DMS114 treated with DMSO at 0.1 percent for 48 hours (cell line): ENCODE results near the gene PIKFYVE.
"Not testable (repeated sequence)": the region's sequence is repeated elsewhere in the genome, so short reads cannot be mapped to it uniquely, and the experiment has no call there.

Source experiments
- DNase-seq: peaks from one replicate; lab custom pipeline; 2025; ENCODE audit not compliant: unreplicated experiment; lab: John Stamatoyannopoulos, UW

PIKFYVE gene

DNA sequence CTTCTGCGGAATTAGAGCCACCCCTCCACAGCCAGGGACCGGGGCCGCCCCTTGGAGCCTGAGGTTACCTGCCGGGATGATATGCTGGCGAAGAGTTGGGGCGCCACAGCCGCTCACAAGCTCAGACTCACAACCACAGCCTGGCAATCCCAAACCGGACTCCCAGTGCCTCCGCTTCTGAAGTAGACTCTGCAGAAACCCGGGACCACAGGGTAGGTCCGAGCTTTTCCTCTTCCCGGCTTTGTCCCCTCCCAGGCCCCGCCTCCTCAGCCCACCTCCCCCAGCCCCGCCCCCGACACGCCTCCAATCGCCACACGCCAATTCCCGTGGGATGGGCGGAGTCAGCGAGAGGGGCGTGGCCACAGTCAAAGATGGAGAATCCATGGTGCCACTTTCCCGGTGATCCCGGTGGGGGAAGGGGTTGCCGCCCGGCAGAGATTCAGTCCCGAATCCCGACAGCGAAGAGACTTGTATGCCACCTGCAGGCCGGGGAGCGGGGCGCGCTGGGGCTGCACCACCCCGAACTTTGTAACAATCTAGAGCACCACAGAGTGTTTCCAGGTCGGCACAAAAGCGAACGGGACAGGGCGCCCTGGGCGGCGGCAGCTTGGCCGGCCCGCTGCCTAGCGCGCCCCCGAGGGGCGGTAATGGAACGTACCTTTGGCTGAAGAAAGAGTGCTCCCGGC, 11.0 kb upstream of the PIKFYVE start, which contains the start of gene IDH1:
Gene IDH1, minus strand, starts transcription at position 201 of the 686 bp plus-strand sequence. CDS start 3,520 bp downstream, outside the sequence.
- DNase-seq = peak; percentile 79

- DNase-seq = no peak
Observed at GRCh38 chr2:208255557-208256106, 10.4 kb upstream of the PIKFYVE start.

DNA sequence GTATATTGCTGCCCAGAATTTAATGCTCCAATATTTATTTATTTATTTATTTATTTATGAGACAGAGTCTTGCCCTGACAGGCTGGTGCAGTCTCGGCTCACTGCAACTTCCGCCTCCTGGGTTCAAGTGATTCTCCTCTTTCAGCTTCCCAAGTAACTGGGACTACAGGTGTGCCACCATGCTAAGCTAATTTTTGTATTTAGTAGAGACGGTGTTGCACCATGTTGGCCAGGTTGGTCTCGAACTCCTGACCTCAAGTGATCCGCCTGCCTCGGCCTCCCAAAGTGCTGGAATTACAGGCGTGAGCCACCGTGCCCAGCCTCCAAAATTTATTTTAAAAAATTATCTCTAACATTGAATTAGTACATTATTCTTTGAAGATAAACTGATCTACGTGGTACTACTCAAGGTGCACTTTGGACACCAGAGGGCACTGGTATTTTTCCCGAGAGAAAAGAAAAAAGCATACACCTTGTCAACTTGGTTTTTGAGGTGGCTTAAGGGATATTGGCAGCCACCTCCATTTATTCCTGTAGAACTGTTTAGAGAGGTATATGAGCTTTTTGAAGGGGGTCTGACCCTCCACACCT, 9.8 kb upstream of the PIKFYVE start:
- DNase-seq = no peak

DNA sequence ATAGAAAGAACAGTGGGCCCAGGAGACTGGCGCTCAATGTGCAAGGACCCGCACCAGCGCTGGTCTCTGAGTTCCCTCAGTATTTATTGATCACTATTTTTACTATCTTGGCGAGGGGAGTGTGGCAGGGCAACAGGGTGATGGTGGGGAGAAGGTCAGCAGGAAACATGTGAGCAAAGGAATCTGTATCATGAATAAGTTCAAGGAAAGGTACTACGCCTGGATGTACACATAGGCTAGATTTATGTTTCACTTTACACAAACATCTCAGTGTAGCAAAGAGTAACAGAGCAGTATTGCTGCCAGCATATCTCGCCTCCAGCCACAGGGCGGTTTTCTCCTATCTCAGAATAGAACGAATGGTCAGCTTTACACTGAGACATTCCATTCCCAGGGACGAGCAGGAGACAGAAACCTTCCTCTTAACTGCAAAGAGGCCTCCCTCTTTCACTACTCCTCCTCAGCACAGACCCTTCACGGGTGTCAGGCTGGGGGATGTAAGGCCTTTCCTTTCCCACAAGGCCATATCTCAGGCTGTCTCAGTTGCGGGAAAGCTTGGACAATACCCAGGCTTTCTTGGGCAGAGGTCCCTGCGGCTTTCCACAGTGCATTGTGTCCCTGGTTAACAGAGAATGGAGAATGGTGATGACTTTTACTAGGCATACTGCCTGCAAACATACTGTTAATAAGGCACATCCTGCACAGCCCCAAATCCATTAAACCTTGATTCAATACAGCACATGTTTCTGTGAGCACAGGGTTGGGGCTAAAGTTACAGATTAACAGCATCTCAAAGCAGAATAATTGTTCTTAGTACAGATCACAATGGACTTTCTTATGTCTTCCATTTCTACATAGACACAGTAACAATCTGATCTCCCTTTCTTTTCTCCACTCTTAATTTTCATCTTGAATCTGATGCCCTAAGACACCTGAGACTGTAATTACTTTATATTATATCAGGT, 8.9 kb upstream of the PIKFYVE start:
- DNase-seq = not testable (repeated sequence)

- DNase-seq = peak; percentile 49
Observed at GRCh38 chr2:208265371-208265800, 669 bp upstream of the PIKFYVE start.

DNA sequence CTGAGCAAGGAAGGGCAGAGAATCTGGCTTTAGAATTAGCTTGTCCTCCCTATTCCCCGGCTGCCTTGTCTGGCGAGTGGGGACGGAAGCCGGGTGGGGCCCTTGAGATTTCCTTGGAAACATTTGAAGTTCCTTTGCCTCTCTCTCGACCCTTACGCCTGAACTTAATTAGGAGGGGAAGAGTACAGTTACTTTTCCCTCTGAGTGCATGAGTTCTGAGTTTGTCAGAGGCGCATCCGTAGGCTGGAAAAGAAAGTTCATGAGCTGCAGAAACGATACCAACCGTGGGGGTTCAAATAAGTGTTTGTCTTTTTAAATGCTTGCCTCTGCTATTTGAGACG, 468 bp downstream of the PIKFYVE start:
- DNase-seq = no peak

GRCh38 chr2:208266936-208267335, 881 bp downstream of the PIKFYVE start:
- no peak for DNase-seq

DNA sequence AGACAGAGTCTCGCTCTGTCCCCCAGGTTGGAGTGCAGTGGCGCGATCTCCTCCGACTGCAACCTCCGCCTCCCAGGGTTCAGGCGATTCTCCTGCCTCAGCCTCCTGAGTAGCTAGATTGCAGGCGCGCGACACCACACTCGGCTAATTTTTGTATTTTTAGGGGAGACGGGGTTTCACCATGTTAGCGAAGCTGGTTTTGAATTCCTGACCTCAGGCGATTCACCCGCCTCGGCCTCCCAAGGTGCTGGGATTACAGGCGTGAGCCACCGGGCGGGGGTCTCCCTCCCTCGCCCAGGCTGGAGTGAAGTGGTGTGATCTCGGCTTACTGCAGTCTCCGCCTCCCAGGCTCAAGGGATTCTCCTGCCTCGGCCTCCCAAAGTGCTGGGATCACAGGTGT, 1.5 kb downstream of the PIKFYVE start:
- DNase-seq = not testable (repeated sequence)

DNA sequence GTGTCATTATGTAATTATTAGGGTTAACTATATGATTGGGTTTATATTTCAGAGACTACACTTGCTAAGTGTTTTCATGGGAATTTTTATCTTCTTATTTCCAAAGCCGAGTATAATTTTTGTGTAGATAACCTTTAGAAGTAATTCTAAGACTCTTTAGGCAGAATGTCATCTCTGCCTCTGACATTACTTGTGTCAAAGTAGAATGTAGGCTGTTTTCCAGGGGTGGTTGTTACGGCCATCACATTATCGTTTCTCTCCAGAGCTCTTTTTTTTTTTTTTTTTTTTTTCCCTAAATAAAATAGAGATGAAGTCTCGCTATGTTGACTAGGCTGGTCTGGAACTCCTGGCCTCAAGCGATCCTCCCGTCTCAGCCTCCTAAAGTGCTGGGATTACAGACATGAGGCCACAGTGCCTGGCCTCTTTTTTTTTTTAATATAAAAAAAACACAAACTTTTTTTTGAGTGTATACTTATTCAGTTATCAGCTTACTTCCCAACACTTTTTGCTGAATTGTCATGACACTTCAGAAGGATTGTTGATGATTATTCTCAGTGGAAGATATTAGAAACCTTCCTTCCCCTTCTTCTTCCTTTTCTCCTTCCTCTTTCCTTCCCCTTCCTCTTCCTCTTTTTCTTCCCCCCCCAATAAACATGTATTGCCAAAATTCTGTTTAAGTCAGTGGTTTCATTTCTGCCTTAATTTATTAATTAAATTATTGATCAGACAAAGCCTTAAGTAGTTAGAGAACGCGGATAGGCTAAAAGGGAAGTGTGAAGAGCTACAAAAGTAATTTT, 2.3 kb downstream of the PIKFYVE start:
- DNase-seq = no peak

GRCh38 chr2:208269091-208269490, 3.0 kb downstream of the PIKFYVE start:
- DNase-seq = no peak

GRCh38 chr2:208274748-208275147, 8.7 kb downstream of the PIKFYVE start:
- DNase-seq = no peak

DNA sequence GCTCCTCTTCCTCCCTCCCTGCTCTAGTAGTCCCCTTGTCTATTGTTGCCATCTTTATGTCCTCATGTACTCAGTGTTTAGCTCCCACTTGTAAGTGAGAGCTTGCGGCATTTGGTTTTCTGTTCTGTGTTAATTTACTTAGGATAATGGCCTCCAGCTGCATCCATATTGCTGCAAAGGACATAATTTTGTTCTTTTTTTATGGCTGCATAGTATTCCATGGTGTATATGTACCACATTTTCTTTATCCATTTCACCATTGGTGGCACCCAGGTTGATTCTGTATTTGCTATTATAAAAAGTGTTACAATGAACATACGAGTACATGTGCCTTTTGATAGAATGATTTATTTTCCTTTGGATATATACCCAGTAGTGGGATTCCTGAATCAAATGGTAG, 12.5 kb downstream of the PIKFYVE start:
- DNase-seq = no peak

- DNase-seq = no peak
Observed at GRCh38 chr2:208279236-208279635, 13.2 kb downstream of the PIKFYVE start.

DNA sequence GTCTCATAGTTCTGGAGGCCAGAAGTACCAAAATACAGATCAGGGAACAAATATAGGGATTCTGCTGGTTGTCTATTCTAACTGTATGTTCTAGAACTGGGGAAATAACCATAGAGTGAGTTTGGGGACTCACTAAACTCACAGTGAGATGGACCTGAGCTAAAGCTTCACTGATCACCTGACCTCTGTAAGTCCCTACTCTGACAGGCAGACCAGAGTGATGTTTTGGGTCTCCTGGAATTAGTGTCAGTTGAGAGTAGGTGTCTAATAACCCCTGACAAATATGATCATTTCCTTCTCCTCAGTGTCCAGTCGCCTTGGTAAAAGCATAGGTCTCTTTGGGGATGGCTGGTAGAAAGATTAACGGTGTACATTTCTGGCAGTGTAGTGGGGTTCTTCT, 14.2 kb downstream of the PIKFYVE start:
- DNase-seq = no peak

DNA sequence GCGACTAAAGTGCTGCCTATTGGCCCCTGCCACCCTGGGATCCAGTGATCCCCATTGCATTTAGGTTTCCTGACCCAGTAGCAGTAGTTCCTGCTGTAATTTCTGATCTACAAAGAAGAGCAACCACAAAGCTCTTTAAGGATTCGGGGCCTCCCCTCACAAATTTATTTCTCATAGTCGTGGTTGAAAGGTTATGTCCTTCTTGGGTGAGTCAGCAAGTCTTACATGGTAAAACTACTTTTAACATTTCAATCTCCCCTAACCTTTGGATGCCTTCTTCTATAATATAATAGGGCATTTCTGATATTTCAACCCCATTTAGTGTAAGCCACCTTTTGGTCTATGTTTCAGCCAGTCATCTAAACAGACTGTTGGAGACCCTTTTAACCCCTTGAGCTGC, 14.9 kb downstream of the PIKFYVE start:
- DNase-seq = no peak

DNA sequence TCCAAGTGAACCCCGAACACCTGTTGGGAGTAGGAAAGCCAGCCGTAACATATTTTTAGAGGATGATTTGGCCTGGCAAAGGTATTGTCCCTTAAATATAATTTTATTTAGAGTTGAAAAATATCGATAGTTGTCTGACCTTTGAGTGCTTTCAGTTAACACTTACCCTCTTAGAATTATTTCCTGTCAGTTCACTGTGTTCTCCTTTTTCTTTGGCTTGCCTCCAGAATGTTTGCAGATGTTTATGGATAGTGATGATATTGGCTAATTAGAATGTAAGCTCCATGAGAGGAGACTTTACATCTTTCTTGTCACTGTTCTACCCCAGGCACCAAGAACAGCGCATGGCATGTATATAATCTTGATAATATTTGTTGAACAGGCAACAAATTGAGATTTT, 19.8 kb downstream of the PIKFYVE start:
- DNase-seq = no peak

DNA sequence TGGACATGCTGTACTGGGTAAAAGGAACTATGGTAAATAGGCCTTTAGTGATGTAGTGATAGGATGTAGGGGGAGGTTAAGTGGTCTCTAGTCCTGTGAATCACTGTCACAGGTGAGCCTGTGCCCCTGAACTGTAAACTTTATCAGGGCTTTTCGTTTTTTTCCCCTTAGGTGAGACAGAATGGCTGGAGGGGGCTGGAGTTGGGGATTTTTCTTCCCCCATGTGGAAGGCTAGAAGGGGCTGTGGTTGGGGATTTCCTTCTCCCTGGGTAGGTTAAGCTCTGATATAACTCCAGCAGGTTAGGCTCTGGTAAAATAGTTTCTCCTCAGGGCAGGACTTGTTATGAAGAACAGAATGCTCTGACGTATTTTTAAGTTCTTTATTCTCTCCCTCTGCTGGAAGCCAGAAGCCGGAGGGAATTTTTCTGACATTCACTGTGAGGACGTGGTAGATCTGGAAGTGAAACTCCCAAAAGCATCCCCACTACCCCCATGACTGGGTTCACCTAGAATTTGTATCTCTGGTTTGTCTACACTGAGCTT, 28.5 kb downstream of the PIKFYVE start:
- DNase-seq = no peak

DNA sequence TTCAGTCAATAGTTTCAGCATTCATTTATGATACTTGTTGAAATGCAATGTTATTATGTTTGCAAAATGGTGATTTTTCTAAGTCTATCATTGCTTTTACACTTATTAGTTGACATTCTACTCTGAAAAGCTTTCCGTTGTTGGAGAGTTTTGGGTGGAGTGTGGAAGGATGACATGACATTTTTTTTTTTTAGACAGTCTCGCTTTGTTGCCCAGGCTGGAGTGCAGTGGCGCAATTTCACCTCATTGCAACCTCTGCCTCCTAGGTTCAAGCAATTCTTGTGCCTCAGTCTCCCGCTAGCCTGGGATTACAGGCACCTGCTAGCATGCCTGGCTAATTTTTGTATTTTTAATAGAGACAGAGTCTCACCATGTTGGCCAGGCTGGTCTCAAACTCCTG, 29.8 kb downstream of the PIKFYVE start:
- no peak for DNase-seq

GRCh38 chr2:208296610-208297009, 30.6 kb downstream of the PIKFYVE start:
- DNase-seq = no peak

DNA sequence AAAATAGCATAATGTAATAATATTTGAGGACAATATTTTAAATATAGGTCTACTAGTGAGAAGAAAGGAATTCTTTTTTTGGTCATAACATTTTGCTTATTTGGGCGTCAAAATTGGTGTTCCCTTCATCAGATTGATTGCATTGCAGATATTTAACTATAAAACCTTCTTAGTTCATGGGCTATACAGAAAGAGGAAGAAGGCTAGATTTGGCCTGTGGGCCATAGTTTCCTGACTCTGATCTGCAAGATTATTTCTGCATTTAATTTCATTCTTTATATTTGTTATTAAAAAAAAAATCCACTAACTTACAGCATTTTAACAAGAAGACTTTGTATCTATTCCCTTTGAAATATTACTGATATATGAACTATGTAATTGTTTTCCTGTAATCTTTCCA, 31.9 kb downstream of the PIKFYVE start:
- DNase-seq = no peak
